SK-N-SH (cell line): Measurements from ENCODE around the gene METTL23.

ENCODE experiments used
- CHD2 ChIP-seq: fragments of 150-350 bp; IDR thresholded peaks from 2 replicates; pipeline ENCODE4 v1.6.1; 2018; ENCODE audit warnings: low read length; ENCODE audit not compliant: partially characterized antibody
- EP300 ChIP-seq, 2 experiments: IDR thresholded peaks; 2 replicates each; pipeline versions ENCODE4 v1.4.0 to v1.6.1; 2012; ENCODE audit warnings: borderline replicate concordance in 1 of 2, low read depth in 1 of 2, low read length in 1 of 2
- FOXM1 ChIP-seq: IDR thresholded peaks from 2 replicates; pipeline ENCODE4 v1.4.0; 2012; ENCODE audit warnings: low read depth, mild to moderate bottlenecking
- MEF2A ChIP-seq: IDR thresholded peaks from 2 replicates; pipeline ENCODE4 v1.4.0; 2012; ENCODE audit warnings: low read depth, borderline replicate concordance
- MXI1 ChIP-seq: IDR thresholded peaks from 2 replicates; pipeline ENCODE4 v1.6.1; 2012; ENCODE audit warnings: mild to moderate bottlenecking, low read depth, low read length, improper control_type of control experiment
- NFIC ChIP-seq: IDR thresholded peaks from 2 replicates; pipeline ENCODE4 v1.4.0; 2012; ENCODE audit warnings: borderline replicate concordance
- RCOR1 ChIP-seq: fragments of 150-350 bp; IDR thresholded peaks from 2 replicates; pipeline ENCODE4 v1.6.1; 2017; ENCODE audit warnings: antibody characterized with exemption, low read length
- TAF1 ChIP-seq: IDR thresholded peaks from 2 replicates; pipeline ENCODE4 v1.6.1; 2012; ENCODE audit warnings: low read depth, mild to moderate bottlenecking, low read length, moderate library complexity, borderline replicate concordance
- TF ChIP-seq, protein P1 (sequence below): fragments of 200-600 bp; sonication (generic); IDR thresholded peaks from 2 replicates; pipeline ENCODE4 v1.6.1; 2017; ENCODE audit warnings: antibody characterized with exemption, mild to moderate bottlenecking, moderate library complexity
- TF ChIP-seq, protein P2 (sequence below): IDR thresholded peaks from 2 replicates; pipeline ENCODE4 v1.6.1; 2012; ENCODE audit warnings: mild to moderate bottlenecking, low read depth, low read length, moderate library complexity

DNA sequence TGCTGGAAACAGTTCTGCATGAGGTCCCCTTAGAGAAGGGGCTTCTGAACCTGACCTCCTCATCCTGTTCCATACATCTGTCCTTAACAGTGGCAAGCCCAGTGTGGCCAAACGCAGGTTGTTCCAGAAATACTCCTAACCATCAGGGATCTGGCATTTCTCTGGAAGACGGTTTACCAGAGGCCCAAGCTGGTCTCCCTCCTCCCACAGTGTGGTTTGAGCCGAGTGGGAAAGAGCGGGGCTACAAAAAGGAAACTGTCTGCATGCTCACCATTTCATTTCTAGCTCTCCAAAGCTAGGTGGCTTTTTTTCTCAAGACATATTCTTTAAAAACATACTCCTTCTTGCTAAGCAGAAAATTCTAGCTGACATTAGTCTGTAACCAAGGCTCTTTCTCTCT, 21.8 kb upstream of the METTL23 start:
- TF ChIP-seq, protein P1, sequence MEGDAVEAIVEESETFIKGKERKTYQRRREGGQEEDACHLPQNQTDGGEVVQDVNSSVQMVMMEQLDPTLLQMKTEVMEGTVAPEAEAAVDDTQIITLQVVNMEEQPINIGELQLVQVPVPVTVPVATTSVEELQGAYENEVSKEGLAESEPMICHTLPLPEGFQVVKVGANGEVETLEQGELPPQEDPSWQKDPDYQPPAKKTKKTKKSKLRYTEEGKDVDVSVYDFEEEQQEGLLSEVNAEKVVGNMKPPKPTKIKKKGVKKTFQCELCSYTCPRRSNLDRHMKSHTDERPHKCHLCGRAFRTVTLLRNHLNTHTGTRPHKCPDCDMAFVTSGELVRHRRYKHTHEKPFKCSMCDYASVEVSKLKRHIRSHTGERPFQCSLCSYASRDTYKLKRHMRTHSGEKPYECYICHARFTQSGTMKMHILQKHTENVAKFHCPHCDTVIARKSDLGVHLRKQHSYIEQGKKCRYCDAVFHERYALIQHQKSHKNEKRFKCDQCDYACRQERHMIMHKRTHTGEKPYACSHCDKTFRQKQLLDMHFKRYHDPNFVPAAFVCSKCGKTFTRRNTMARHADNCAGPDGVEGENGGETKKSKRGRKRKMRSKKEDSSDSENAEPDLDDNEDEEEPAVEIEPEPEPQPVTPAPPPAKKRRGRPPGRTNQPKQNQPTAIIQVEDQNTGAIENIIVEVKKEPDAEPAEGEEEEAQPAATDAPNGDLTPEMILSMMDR, result no peak
- no peak for TF ChIP-seq MXI1
- no peak for TF ChIP-seq EP300 (IDR thresholded peaks at IDR 0.05; ENCODE audit: borderline replicate concordance in 1 of 2, low read depth in 1 of 2, low read length in 1 of 2)
- TF ChIP-seq, protein P2, sequence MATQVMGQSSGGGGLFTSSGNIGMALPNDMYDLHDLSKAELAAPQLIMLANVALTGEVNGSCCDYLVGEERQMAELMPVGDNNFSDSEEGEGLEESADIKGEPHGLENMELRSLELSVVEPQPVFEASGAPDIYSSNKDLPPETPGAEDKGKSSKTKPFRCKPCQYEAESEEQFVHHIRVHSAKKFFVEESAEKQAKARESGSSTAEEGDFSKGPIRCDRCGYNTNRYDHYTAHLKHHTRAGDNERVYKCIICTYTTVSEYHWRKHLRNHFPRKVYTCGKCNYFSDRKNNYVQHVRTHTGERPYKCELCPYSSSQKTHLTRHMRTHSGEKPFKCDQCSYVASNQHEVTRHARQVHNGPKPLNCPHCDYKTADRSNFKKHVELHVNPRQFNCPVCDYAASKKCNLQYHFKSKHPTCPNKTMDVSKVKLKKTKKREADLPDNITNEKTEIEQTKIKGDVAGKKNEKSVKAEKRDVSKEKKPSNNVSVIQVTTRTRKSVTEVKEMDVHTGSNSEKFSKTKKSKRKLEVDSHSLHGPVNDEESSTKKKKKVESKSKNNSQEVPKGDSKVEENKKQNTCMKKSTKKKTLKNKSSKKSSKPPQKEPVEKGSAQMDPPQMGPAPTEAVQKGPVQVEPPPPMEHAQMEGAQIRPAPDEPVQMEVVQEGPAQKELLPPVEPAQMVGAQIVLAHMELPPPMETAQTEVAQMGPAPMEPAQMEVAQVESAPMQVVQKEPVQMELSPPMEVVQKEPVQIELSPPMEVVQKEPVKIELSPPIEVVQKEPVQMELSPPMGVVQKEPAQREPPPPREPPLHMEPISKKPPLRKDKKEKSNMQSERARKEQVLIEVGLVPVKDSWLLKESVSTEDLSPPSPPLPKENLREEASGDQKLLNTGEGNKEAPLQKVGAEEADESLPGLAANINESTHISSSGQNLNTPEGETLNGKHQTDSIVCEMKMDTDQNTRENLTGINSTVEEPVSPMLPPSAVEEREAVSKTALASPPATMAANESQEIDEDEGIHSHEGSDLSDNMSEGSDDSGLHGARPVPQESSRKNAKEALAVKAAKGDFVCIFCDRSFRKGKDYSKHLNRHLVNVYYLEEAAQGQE, result no peak
- TF ChIP-seq TAF1, result no peak
- no peak for TF ChIP-seq RCOR1
- TF ChIP-seq MEF2A, result no peak
- no peak for TF ChIP-seq CHD2
- TF ChIP-seq NFIC, result no peak
- TF ChIP-seq FOXM1, result no peak
